A375 (cell line): ENCODE measurements around the gene OR11H12. TPM values are rescaled to one million over a fixed set of nuclear protein-coding genes. Genes with fewer than 3 reads are reported as not detected.

Source experiments
- small RNA-seq: library from RNA; depleted of rRNA; stranded (forward); fragments of <200 nt; gene quantifications from one replicate; pipeline ENCODE3, GENCODE V24; 2014
- total RNA-seq: library from RNA; depleted of rRNA; stranded (reverse); fragments of >200 nt; shearing (Covaris generic); gene quantifications from 2 replicates; pipeline ENCODE4 v1.2.3, GENCODE V29; 2014; rRNA removed

Gene OR11H12, protein sequence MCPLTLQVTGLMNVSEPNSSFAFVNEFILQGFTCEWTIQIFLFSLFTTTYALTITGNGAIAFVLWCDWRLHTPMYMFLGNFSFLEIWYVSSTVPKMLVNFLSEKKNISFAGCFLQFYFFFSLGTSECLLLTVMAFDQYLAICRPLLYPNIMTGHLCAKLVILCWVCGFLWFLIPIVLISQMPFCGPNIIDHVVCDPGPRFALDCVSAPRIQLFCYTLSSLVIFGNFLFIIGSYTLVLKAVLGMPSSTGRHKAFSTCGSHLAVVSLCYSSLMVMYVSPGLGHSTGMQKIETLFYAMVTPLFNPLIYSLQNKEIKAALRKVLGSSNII
- total RNA-seq, result not detected in 2 replicates

DNA sequence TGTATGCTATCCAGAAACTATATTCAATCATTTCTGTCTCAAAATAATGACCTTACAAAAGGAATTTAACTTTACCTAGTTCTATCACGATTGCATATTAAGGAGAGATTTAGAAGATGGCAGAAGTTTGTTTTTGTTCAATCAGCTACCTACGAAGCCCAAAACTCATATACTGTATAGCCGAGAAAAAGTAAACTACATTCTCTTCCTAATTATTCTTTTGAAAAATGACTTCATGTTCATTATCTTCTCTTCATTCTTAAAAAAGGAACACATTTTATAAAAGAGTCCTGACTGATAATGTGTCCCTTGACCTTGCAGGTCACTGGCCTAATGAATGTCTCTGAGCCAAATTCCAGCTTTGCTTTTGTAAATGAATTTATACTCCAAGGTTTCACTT lies at the start of gene OR11H12:
OR11H12 (plus strand) TSS at position 301 of the 400 bp plus-strand sequence; CDS start at position 301, 0 bp downstream.

Small RNAs within 50 kb of the gene (small RNA-seq; reads per million reads assigned to genes)
- gene CR383656.6 (not detected), gene CR383656.7 (not detected), gene CR383656.9 (not detected)
